Neural progenitor cell (in vitro differentiated cells): Measurements from ENCODE around the gene SUSD1. TPM values are rescaled to one million over a fixed set of nuclear protein-coding genes. Genes with fewer than 3 reads are reported as not detected.

Experiments
- DNase-seq: peaks from one replicate; pipeline ENCODE4 v3.0.0-alpha.2; 2016; ENCODE audit warnings: low spot score
- H2AFZ ChIP-seq: fragments of 200-600 bp; sonication (generic); replicated peaks from 2 replicates; pipeline ENCODE4 v1.6.1; 2016; ENCODE audit warnings: antibody characterized with exemption
- H3F3A ChIP-seq: fragments of 200-600 bp; sonication (generic); 2 replicates; pipeline ENCODE4 v1.6.1; 2016; ENCODE audit warnings: antibody characterized with exemption, low read depth
- H3K27ac ChIP-seq: fragments of 200-600 bp; sonication (generic); 2 replicates; pipeline ENCODE4 v1.5.1; 2016; ENCODE audit warnings: mild to moderate bottlenecking
- H3K27me3 ChIP-seq: fragments of 200-600 bp; sonication (generic); 2 replicates; pipeline ENCODE4 v1.6.1; 2016; ENCODE audit warnings: mild to moderate bottlenecking, moderate library complexity
- H3K36me3 ChIP-seq: fragments of 200-600 bp; sonication (generic); 2 replicates; pipeline ENCODE4 v1.5.1; 2016
- H3K4me1 ChIP-seq: fragments of 200-600 bp; sonication (generic); 2 replicates; pipeline ENCODE4 v1.6.1; 2016; ENCODE audit warnings: mixed run types
- H3K4me2 ChIP-seq: fragments of 200-600 bp; sonication (generic); 2 replicates; pipeline ENCODE4 v1.6.1; 2016
- H3K4me3 ChIP-seq: fragments of 200-600 bp; sonication (generic); 2 replicates; pipeline ENCODE4 v1.5.1; 2016
- H3K79me2 ChIP-seq: fragments of 200-600 bp; sonication (generic); 2 replicates; pipeline ENCODE4 v1.6.1; 2016; ENCODE audit warnings: low read depth
- H3K9ac ChIP-seq: fragments of 200-600 bp; sonication (generic); 2 replicates; pipeline ENCODE4 v1.6.1; 2016
- H3K9me3 ChIP-seq: fragments of 200-600 bp; sonication (generic); 2 replicates; pipeline ENCODE4 v1.5.1; 2016; ENCODE audit warnings: low read depth
- H4K20me1 ChIP-seq: fragments of 200-600 bp; sonication (generic); 2 replicates; pipeline ENCODE4 v1.6.1; 2016; ENCODE audit warnings: low read depth
- H3K27ac Mint-ChIP-seq: 3 replicates; pipeline ENCODE4 v1.8.0; 2021; ENCODE audit warnings: mixed read lengths
- H3K27me3 Mint-ChIP-seq: 2 replicates; pipeline ENCODE4 v1.8.0; 2022; ENCODE audit warnings: low read depth, mild to moderate bottlenecking, inconsistent platforms, moderate library complexity, mixed read lengths; ENCODE audit not compliant: insufficient read depth
- H3K36me3 Mint-ChIP-seq: 3 replicates; pipeline ENCODE4 v1.8.0; 2021; ENCODE audit warnings: mixed read lengths
- H3K4me1 Mint-ChIP-seq: 3 replicates; pipeline ENCODE4 v1.8.0; 2021; ENCODE audit warnings: mixed read lengths
- H3K4me3 Mint-ChIP-seq: 3 replicates; pipeline ENCODE4 v1.8.0; 2021; ENCODE audit warnings: mild to moderate bottlenecking, moderate library complexity, mixed read lengths
- H3K9me3 Mint-ChIP-seq: 3 replicates; pipeline ENCODE4 v1.8.0; 2020; ENCODE audit warnings: mixed read lengths
- EZH2 ChIP-seq: fragments of 200-600 bp; sonication (generic); IDR thresholded peaks from 2 replicates; pipeline ENCODE4 v1.6.1; 2017; ENCODE audit warnings: antibody characterized with exemption, mild to moderate bottlenecking, moderate library complexity
- EZH2phosphoT487 ChIP-seq: fragments of 200-600 bp; sonication (generic); IDR thresholded peaks from 2 replicates; pipeline ENCODE4 v1.6.1; 2017; ENCODE audit warnings: antibody characterized with exemption
- total RNA-seq: library from RNA; depleted of rRNA; stranded (reverse); fragments of >200 nt; gene quantifications from 2 replicates; pipeline ENCODE4 v1.2.3, GENCODE V29; 2015; ENCODE audit warnings: low replicate concordance
- TF ChIP-seq, protein P1 (sequence below): fragments of 200-600 bp; sonication (generic); IDR thresholded peaks from 2 replicates; pipeline ENCODE4 v1.5.1; 2017; ENCODE audit warnings: antibody characterized with exemption, mild to moderate bottlenecking

Gene SUSD1
- total RNA-seq, 1 donor from 2014 or later = 12.0 TPM

DNA sequence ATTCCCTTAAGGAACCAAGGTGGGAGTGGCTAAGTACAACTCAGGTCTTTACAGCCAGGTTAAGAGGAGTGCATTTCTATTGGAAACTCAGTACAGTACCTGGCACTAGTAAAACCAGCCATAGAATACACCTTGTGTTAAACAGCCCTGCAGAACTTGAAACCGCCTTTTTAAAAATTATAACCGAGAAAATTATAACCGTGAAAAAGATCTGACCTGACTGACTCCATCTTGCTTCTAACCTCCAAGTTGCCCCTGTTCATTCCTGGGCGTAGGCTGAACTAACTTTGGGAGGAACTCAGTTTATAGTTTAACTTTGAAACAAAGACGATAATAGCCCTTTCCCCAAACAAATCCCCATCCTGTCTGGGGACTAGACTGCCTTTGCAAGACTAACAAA is 132.3 kb downstream of the SUSD1 start:
- Histone ChIP-seq H3K9me3 (no peaks in the 10 kb centered on the region), H3K4me2 (no peak overlapping the region), H3K9ac (no peak overlapping the region), H3K79me2 (no peaks in the 10 kb centered on the region), H4K20me1 (no peaks in the 10 kb centered on the region), H3K36me3 (no peaks in the 10 kb centered on the region), H3K4me1 (peaks cover 5% of the 10 kb centered on the region), H3K27me3 (no peaks in the 10 kb centered on the region), H3K27ac (no peak overlapping the region), H3F3A (peaks cover 11% of the 10 kb centered on the region), H3K4me3 (no peak overlapping the region), H2AFZ (no peak overlapping the region)
- TF ChIP-seq EZH2 (no peak), EZH2phosphoT487 (no peak)
- TF ChIP-seq, protein P1, sequence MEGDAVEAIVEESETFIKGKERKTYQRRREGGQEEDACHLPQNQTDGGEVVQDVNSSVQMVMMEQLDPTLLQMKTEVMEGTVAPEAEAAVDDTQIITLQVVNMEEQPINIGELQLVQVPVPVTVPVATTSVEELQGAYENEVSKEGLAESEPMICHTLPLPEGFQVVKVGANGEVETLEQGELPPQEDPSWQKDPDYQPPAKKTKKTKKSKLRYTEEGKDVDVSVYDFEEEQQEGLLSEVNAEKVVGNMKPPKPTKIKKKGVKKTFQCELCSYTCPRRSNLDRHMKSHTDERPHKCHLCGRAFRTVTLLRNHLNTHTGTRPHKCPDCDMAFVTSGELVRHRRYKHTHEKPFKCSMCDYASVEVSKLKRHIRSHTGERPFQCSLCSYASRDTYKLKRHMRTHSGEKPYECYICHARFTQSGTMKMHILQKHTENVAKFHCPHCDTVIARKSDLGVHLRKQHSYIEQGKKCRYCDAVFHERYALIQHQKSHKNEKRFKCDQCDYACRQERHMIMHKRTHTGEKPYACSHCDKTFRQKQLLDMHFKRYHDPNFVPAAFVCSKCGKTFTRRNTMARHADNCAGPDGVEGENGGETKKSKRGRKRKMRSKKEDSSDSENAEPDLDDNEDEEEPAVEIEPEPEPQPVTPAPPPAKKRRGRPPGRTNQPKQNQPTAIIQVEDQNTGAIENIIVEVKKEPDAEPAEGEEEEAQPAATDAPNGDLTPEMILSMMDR = no peak
- Mint-ChIP-seq H3K27ac (no peak overlapping the region), H3K4me3 (no peak overlapping the region), H3K27me3 (peaks cover 2% of the 10 kb centered on the region), H3K4me1 (peaks cover 6% of the 10 kb centered on the region), H3K36me3 (peaks cover 5% of the 10 kb centered on the region), H3K9me3 (peaks cover 7% of the 10 kb centered on the region)
- DNase-seq = no peak

DNA sequence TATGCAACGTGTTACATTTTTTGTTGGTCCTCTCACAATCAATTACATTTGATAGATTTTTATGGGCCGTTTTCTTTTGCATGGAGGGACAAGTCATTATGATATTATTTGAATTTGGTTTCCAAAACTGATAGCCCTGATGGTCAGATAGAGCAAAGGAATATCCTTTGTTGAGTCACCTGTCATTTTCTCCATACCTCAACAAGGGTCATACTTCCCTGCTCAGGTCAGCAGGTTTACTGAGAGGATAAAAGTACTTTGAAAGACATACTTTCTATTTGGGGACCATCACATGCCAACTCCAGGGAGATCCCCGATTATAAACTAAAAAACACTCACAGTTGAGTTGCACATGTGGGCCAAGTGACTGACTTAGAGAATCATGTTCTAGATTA is 132.9 kb downstream of the SUSD1 start:
- peak overlapping the region; percentile 46 for H3K27ac Mint-ChIP-seq
- no peaks in the 10 kb centered on the region for H3K36me3 ChIP-seq
- H4K20me1 ChIP-seq = no peaks in the 10 kb centered on the region
- H3K4me2 ChIP-seq = no peak overlapping the region
- no peak overlapping the region for H3K27ac ChIP-seq
- H3K9me3 ChIP-seq = no peaks in the 10 kb centered on the region
- peaks cover 7% of the 10 kb centered on the region for H3K9me3 Mint-ChIP-seq
- H3K79me2 ChIP-seq = no peaks in the 10 kb centered on the region
- H3K4me1 ChIP-seq = peaks cover 9% of the 10 kb centered on the region
- H3K4me3 ChIP-seq = no peak overlapping the region
- no peak overlapping the region for H3K4me3 Mint-ChIP-seq
- TF ChIP-seq EZH2phosphoT487 (no peak), EZH2 (no peak)
- TF ChIP-seq, protein P1 = no peak
- H3K36me3 Mint-ChIP-seq = peaks cover 5% of the 10 kb centered on the region
- peaks cover 16% of the 10 kb centered on the region for H3F3A ChIP-seq
- H3K27me3 Mint-ChIP-seq = peaks cover 2% of the 10 kb centered on the region
- H2AFZ ChIP-seq = no peak overlapping the region
- DNase-seq = no peak
- peaks cover 6% of the 10 kb centered on the region for H3K4me1 Mint-ChIP-seq
- no peak overlapping the region for H3K9ac ChIP-seq
- H3K27me3 ChIP-seq = no peaks in the 10 kb centered on the region

DNA sequence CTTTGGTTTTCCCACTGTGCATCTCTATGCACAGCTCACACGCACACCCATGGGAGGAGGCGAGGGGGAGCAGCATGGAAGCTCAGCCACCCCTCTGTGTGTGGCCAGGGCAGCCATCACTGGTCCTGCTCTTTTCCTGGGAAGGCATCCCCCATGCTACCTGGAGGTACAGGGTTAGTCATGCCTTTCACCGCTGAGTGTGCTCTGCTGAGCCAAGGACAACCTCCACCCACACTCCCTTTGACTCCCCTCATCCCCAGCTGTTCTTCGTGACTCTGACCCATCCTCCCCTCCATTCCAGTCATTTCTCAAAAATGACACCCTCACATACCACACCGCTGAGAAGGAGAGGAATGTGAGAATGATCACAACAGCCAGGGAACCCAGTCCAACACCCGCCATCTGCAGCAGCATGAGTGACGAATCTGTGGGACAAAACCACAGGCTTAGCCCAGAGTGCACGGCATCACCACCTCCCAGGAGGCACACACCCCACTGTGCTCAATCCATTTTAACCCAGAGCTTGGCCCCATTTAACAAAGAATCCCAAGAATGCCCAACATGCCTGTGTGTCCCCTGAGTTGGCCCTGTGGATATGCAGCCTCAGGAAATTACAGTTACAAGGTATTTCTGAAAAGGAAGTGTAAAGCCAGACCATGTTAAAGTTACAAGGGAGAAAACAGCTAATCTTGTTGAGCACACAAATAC is 133.4 kb downstream of the SUSD1 start:
- H3K4me1 ChIP-seq = peaks cover 14% of the 10 kb centered on the region
- H3K9me3 ChIP-seq = no peaks in the 10 kb centered on the region
- Mint-ChIP-seq H3K27me3 (no peaks in the 10 kb centered on the region), H3K36me3 (peaks cover 5% of the 10 kb centered on the region), H3K9me3 (peaks cover 7% of the 10 kb centered on the region), H3K4me3 (no peak overlapping the region), H3K27ac (peak overlapping the region; percentile 46), H3K4me1 (peaks cover 6% of the 10 kb centered on the region)
- no peak overlapping the region for H3K9ac ChIP-seq
- H3K27me3 ChIP-seq = no peaks in the 10 kb centered on the region
- no peaks in the 10 kb centered on the region for H4K20me1 ChIP-seq
- TF ChIP-seq EZH2phosphoT487 (no peak), EZH2 (no peak)
- TF ChIP-seq, protein P1 = no peak
- no peaks in the 10 kb centered on the region for H3K36me3 ChIP-seq
- H3F3A ChIP-seq = peaks cover 22% of the 10 kb centered on the region
- H3K27ac ChIP-seq = no peak overlapping the region
- no peak overlapping the region for H2AFZ ChIP-seq
- H3K79me2 ChIP-seq = no peaks in the 10 kb centered on the region
- peak; percentile 55 for DNase-seq
- no peak overlapping the region for H3K4me3 ChIP-seq
- no peak overlapping the region for H3K4me2 ChIP-seq
